H1 (cell line): ENCODE data around the gene TRIM24.
"Not testable (repeated sequence)": the region's sequence is repeated elsewhere in the genome, so short reads cannot be mapped to it uniquely, and the experiment has no call there.

Experiments used
- CREB1 ChIP-seq: IDR thresholded peaks from 2 replicates; pipeline ENCODE4 v1.6.1; 2012; ENCODE audit warnings: inconsistent platforms
- EZH2 ChIP-seq: fragments of 200-600 bp; sonication (generic); IDR thresholded peaks from 2 replicates; pipeline ENCODE4 v1.7.1; 2012; ENCODE audit warnings: low read depth, mild to moderate bottlenecking, moderate library complexity, low read length, inconsistent platforms; ENCODE audit not compliant: severe bottlenecking
- KDM5A ChIP-seq: fragments of 200-600 bp; IDR thresholded peaks from 2 replicates; pipeline ENCODE4 v1.7.1; 2012; ENCODE audit warnings: mild to moderate bottlenecking, low read length, inconsistent platforms, mixed read lengths
- POLR2A ChIP-seq, 2 experiments: IDR thresholded peaks; 1 replicate in 1 of 2; 2 replicates in 1 of 2; pipeline ENCODE4 v1.6.1; 2011; ENCODE audit warnings: low read depth in 2 of 2, low read length in 2 of 2, mild to moderate bottlenecking in 2 of 2; ENCODE audit errors: control extremely low read depth in 1 of 2
- POLR2AphosphoS5 ChIP-seq: IDR thresholded peaks from 2 replicates; pipeline ENCODE4 v1.6.1; 2011; ENCODE audit warnings: low read depth, low read length
- RFX5 ChIP-seq: IDR thresholded peaks from 2 replicates; pipeline ENCODE4 v1.6.1; 2011; ENCODE audit warnings: low read depth, low read length, improper control_type of control experiment, borderline replicate concordance
- TEAD4 ChIP-seq: IDR thresholded peaks from 2 replicates; pipeline ENCODE4 v1.6.1; 2012; ENCODE audit warnings: low read depth, low read length, inconsistent platforms, mixed read lengths
- TF ChIP-seq, protein P1 (sequence below), 3 experiments: IDR thresholded peaks; 1 replicate in 2 of 3; 2 replicates in 1 of 3; pipeline versions ENCODE4 v1.5.1 to v1.6.1; 2011; ENCODE audit warnings: low read length in 3 of 3, mild to moderate bottlenecking in 3 of 3, inconsistent platforms in 2 of 3, low read depth in 1 of 3, moderate library complexity in 1 of 3; ENCODE audit not compliant: insufficient read depth in 1 of 3; ENCODE audit errors: control extremely low read depth in 1 of 3

DNA sequence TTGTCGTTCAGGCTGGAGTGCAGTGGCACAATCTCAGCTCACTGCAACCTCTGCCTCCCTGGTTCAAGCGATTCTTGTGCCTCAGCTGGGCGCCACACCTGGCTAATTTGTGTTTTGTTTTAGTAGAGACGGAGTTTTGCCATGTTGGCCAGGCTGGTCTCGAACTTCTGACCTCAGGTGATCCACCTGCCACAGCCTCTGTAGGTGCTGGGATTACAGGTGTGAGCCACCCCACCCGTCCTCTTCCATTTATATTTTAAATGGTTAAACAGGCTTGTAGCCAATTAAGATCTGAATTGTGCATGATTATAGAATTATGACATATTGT lies 3.2 kb downstream of the TRIM24 start:
- not testable (repeated sequence) for TF ChIP-seq CREB1; RFX5; EZH2; TEAD4; POLR2AphosphoS5; KDM5A; POLR2A (IDR thresholded peaks at IDR 0.05; ENCODE audit: control extremely low read depth in 1 of 2, low read depth in 2 of 2, low read length in 2 of 2)
- TF ChIP-seq, protein P1, sequence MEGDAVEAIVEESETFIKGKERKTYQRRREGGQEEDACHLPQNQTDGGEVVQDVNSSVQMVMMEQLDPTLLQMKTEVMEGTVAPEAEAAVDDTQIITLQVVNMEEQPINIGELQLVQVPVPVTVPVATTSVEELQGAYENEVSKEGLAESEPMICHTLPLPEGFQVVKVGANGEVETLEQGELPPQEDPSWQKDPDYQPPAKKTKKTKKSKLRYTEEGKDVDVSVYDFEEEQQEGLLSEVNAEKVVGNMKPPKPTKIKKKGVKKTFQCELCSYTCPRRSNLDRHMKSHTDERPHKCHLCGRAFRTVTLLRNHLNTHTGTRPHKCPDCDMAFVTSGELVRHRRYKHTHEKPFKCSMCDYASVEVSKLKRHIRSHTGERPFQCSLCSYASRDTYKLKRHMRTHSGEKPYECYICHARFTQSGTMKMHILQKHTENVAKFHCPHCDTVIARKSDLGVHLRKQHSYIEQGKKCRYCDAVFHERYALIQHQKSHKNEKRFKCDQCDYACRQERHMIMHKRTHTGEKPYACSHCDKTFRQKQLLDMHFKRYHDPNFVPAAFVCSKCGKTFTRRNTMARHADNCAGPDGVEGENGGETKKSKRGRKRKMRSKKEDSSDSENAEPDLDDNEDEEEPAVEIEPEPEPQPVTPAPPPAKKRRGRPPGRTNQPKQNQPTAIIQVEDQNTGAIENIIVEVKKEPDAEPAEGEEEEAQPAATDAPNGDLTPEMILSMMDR (IDR thresholded peaks at IDR 0.05; ENCODE audit: control extremely low read depth in 1 of 3, insufficient read depth in 1 of 3, low read depth in 1 of 3, low read length in 3 of 3), result not testable (repeated sequence)
